ENCODE data around the gene NAPSA. TPM values are rescaled to one million over a fixed set of nuclear protein-coding genes. Genes with fewer than 3 reads are reported as not detected.

Gene NAPSA
- total RNA-seq, 4 donors from 2014 or later: 1.7 to 3.7 (median 3.5) TPM; not detected in 1

DNA sequence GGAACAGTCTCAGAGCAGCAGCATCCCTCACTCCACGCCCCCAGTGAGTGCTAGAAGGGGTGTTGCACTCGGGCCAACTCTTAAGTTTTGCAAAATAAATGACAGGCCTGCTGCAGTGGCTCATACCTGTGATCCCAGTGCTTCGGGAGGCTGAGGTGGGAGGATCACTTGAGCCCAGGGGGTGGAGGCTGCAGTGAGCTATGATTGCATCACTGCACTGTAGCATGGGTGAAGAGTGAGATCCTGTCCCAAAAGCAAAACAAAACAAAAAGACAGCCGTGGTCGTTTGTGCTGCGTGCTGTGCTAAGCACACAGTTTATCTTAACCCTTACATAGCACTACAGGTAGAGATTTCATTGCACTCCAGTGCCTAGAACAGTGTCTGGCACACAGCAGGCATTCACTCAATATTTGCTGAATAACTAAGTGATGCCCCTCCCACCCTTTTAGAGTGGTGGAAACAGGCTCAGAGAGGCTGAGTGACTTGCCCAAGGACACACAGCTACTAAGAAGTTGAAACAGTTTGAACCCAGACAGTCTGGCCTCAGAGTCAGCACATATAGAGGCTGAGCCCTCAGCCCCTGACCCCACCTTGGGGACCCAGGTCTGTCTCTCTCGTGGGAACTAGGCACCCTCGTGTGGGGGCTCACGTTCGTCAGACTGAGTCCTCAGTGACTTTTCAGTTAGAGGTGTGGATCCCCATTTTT is 54.5 kb downstream of the NAPSA start:
- Histone ChIP-seq H3K9me3 (no peaks in the 10 kb centered on the region), H3K36me3 (peaks cover 7% of the 10 kb centered on the region), H3K27me3 (peaks cover 65% of the 10 kb centered on the region), H3K4me1 (peaks cover 24% of the 10 kb centered on the region), H3K4me3 (no peak overlapping the region), H3K27ac (no peak overlapping the region)
- DNase-seq (ENCODE audit: low spot score in 2 of 2): no peak
- TF ChIP-seq, protein P1, sequence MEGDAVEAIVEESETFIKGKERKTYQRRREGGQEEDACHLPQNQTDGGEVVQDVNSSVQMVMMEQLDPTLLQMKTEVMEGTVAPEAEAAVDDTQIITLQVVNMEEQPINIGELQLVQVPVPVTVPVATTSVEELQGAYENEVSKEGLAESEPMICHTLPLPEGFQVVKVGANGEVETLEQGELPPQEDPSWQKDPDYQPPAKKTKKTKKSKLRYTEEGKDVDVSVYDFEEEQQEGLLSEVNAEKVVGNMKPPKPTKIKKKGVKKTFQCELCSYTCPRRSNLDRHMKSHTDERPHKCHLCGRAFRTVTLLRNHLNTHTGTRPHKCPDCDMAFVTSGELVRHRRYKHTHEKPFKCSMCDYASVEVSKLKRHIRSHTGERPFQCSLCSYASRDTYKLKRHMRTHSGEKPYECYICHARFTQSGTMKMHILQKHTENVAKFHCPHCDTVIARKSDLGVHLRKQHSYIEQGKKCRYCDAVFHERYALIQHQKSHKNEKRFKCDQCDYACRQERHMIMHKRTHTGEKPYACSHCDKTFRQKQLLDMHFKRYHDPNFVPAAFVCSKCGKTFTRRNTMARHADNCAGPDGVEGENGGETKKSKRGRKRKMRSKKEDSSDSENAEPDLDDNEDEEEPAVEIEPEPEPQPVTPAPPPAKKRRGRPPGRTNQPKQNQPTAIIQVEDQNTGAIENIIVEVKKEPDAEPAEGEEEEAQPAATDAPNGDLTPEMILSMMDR (IDR thresholded peaks at IDR 0.05): no peak
- TF ChIP-seq EP300 (IDR thresholded peaks at IDR 0.05) (no peak), POLR2AphosphoS5 (IDR thresholded peaks at IDR 0.05) (no peak), POLR2A (IDR thresholded peaks at IDR 0.05) (no peak)
- WGBS: 4% methylated on average over 3 of the region's 10 CpGs

DNA sequence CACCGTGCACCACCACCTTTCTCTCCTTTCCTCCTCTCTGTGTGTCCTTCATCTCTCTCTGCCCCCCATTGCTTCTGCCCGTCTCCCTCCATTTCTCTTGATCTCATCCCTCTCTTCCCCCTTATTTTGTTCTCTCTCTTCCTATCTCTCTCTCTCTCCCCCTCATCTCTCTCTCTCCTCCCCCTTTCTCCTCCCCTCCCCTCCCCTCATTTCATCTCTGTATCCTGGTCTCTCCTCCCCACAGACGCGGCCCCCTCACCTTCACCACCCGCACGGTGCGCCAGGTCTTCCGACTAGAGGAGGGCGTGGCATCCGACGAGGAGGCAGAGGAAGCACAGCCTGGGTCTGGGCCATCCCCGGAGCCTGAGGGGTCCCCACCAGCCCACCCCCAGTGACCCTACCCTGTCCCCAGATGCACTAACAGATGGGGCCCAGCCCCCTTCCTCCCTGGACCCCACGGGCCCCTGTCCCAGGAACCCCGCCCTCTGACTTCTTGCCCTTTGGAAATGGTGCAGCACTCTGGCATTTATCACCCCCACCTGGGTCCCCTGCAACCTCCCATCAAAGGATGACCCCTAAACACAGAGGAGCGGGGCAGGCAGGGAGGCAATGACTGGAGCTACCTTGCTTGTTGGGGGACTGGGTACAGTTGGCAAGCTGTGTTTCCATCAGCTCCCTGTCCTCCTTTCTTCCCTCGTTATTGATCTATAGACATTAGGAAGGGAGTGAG is 55.9 kb downstream of the NAPSA start:
- DNase-seq (ENCODE audit: low spot score in 2 of 2): no peak
- no peak overlapping the region for H3K27ac ChIP-seq
- H3K27me3 ChIP-seq: peaks cover 52% of the 10 kb centered on the region
- H3K36me3 ChIP-seq: peaks cover 7% of the 10 kb centered on the region
- H3K9me3 ChIP-seq: no peaks in the 10 kb centered on the region
- peaks cover 14% of the 10 kb centered on the region for H3K4me1 ChIP-seq
- H3K4me3 ChIP-seq: no peak overlapping the region
- TF ChIP-seq EP300 (IDR thresholded peaks at IDR 0.05) (no peak), POLR2AphosphoS5 (IDR thresholded peaks at IDR 0.05) (no peak), POLR2A (IDR thresholded peaks at IDR 0.05) (no peak)
- TF ChIP-seq, protein P1 (IDR thresholded peaks at IDR 0.05): no peak
- 46% methylated on average over 15 of the region's 16 CpGs for WGBS

DNA sequence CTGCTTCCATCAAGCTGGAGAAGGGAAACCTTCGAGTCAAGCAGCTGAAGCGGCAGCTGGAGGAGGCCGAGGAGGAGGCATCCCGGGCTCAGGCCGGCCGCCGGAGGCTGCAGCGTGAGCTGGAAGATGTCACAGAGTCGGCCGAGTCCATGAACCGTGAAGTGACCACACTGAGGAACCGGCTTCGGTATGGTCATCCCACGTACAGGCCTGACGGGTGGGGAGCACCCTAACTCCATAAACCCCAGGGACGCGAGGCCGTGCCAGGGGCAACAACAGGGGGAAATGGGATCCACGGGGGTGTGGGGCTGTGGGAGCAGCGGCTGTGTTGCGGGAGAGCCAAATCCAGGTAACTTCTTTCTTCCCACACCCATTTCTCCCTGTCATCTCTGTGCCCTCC is 56.4 kb downstream of the NAPSA start:
- H3K27ac ChIP-seq: no peak overlapping the region
- DNase-seq (ENCODE audit: low spot score in 2 of 2): peak in 1 of 2 donors; percentile 35
- H3K9me3 ChIP-seq: no peaks in the 10 kb centered on the region
- H3K36me3 ChIP-seq: peaks cover 7% of the 10 kb centered on the region
- H3K4me3 ChIP-seq: no peak overlapping the region
- peaks cover 14% of the 10 kb centered on the region for H3K4me1 ChIP-seq
- WGBS: 90% methylated on average over 21 of the region's 21 CpGs
- H3K27me3 ChIP-seq: peaks cover 46% of the 10 kb centered on the region
- no peak for TF ChIP-seq EP300 (IDR thresholded peaks at IDR 0.05)
- TF ChIP-seq POLR2AphosphoS5 (IDR thresholded peaks at IDR 0.05): no peak
- TF ChIP-seq, protein P1 (IDR thresholded peaks at IDR 0.05): no peak
- TF ChIP-seq POLR2A (IDR thresholded peaks at IDR 0.05): no peak

Other genes starting within 250 kb of the NAPSA start
- not detected for gene IZUMO2, start 202.4 kb downstream of the NAPSA start, total RNA-seq
- gene MYH14, start 162.0 kb downstream of the NAPSA start, total RNA-seq: 100 to 1,000 TPM in 3 of 4 donors, 10 to 100 TPM in 1; 84.8 to 116 (median 104) TPM
- 1 to 10 TPM; 1.5 to 3.1 (median 1.7) TPM for gene KCNC3, start 36.3 kb downstream of the NAPSA start, total RNA-seq
- 10 to 100 TPM; 80.6 to 94.7 (median 88.9) TPM for gene NR1H2, start 10.8 kb upstream of the NAPSA start, total RNA-seq
- 10 to 100 TPM; 17.2 to 26.9 (median 21.5) TPM for gene POLD1, start 18.7 kb upstream of the NAPSA start, total RNA-seq
- not detected for gene SPIB, start 53.3 kb upstream of the NAPSA start, total RNA-seq
- under 1 TPM in 1 of 4 donors, not detected in 3; 0.29 TPM for gene MYBPC2, start 67.3 kb upstream of the NAPSA start, total RNA-seq
- 10 to 100 TPM; 34.9 to 77.2 (median 71.1) TPM for gene EMC10, start 110.9 kb upstream of the NAPSA start, total RNA-seq
- 1 to 10 TPM in 3 of 4 donors, not detected in 1; 3.9 to 5.0 (median 4.2) TPM for gene GARIN5A, start 111.2 kb upstream of the NAPSA start, total RNA-seq
- gene JOSD2, start 145.6 kb upstream of the NAPSA start, total RNA-seq: 10 to 100 TPM in 3 of 4 donors, 1 to 10 TPM in 1; 9.3 to 31.7 (median 28.7) TPM
- gene ASPDH, start 148.3 kb upstream of the NAPSA start, total RNA-seq: not detected
- 1 to 10 TPM in 2 of 4 donors, under 1 TPM in 2; 0.24 to 1.0 (median 0.81) TPM for gene LRRC4B, start 202.8 kb upstream of the NAPSA start, total RNA-seq

Measured in suprapubic skin (tissue), 4 donors.